HepG2 (cell line): Measurements from ENCODE around the gene SCNM1. TPM values are rescaled to one million over a fixed set of nuclear protein-coding genes. Genes with fewer than 3 reads are reported as not detected.

ENCODE experiments used
- ARNT ChIP-seq: fragments of 450-650 bp; IDR thresholded peaks from 2 replicates; pipeline ENCODE4 v1.6.1; 2017
- FOXA3 ChIP-seq: IDR thresholded peaks from 2 replicates; pipeline ENCODE4 v1.6.1; 2016; ENCODE audit warnings: missing genetic modification reagents, missing compliant biosample characterization
- HDAC2 ChIP-seq: sonication (generic); formaldehyde crosslinking; IDR thresholded peaks from 2 replicates; pipeline ENCODE4 v1.4.0; 2020; ENCODE audit warnings: missing genetic modification reagents
- HMG20A ChIP-seq: IDR thresholded peaks from 2 replicates; pipeline ENCODE4 v1.6.1; 2016; ENCODE audit warnings: borderline replicate concordance
- NCOA2 ChIP-seq: sonication (generic); formaldehyde crosslinking; IDR thresholded peaks from 2 replicates; pipeline ENCODE4 v1.8.0; 2022; ENCODE audit warnings: inconsistent platforms
- NR2F1 ChIP-seq, 2 experiments: fragments of 450-650 bp in 1 of 2; formaldehyde crosslinking in 1 of 2; IDR thresholded peaks; 2 replicates each; pipeline versions ENCODE4 v1.5.0 to v1.6.1; 2016 to 2020; ENCODE audit warnings: mild to moderate bottlenecking in 1 of 2, missing compliant biosample characterization in 1 of 2, missing genetic modification reagents in 1 of 2, moderate library complexity in 1 of 2
- TSC22D2 ChIP-seq: sonication (generic); formaldehyde crosslinking; IDR thresholded peaks from 2 replicates; pipeline ENCODE4 v1.5.1; 2020; ENCODE audit warnings: missing genetic modification reagents, mild to moderate bottlenecking, borderline replicate concordance
- WIZ ChIP-seq: sonication (generic); formaldehyde crosslinking; IDR thresholded peaks from 2 replicates; pipeline ENCODE4 v1.5.1; 2020; ENCODE audit warnings: mild to moderate bottlenecking, missing genetic modification reagents
- ZNF264 ChIP-seq: sonication (generic); formaldehyde crosslinking; IDR thresholded peaks from 2 replicates; pipeline ENCODE4 v1.4.0; 2020; ENCODE audit warnings: missing genetic modification reagents
- ZNF3 ChIP-seq: IDR thresholded peaks from 2 replicates; pipeline ENCODE4 v1.7.0; 2017; ENCODE audit warnings: inconsistent platforms
- polyA plus RNA-seq, 8 experiments: library from polyadenylated mRNA; depleted of rRNA in 3 of 8; stranded (reverse) in 7 of 8; unstranded in 1 of 8; fragments of >200 nt; fragmentation: Illumina TruSeq in 4 of 8; extraction: Trizol in 4 of 8; gene quantifications; 2 replicates each; pipeline versions ENCODE4 v1.2.1 to v1.2.3, GENCODE V29; 2011 to 2016; ENCODE audit warnings: low read depth in 4 of 8, missing spikeins in 1 of 8, mixed read lengths in 1 of 8; ENCODE audit not compliant: insufficient read depth in 1 of 8
- total RNA-seq, 5 experiments: library from RNA; depleted of rRNA; stranded (reverse); fragments of >200 nt; fragmentation: Illumina TruSeq; extraction: Trizol; gene quantifications; 2 replicates each; pipeline ENCODE4 v1.2.3, GENCODE V29; 2016; ENCODE audit warnings: low read depth in 1 of 5
- TF ChIP-seq, protein P1 (sequence below): sonication (generic); formaldehyde crosslinking; IDR thresholded peaks from 2 replicates; pipeline ENCODE4 v1.5.1; 2020; ENCODE audit warnings: mild to moderate bottlenecking, missing genetic modification reagents
- TF ChIP-seq, protein P2 (sequence below): sonication (generic); formaldehyde crosslinking; IDR thresholded peaks from 2 replicates; pipeline ENCODE4 v1.4.0; 2020; ENCODE audit warnings: missing genetic modification reagents
- TF ChIP-seq, protein P3 (sequence below): sonication (generic); formaldehyde crosslinking; IDR thresholded peaks from 2 replicates; pipeline ENCODE4 v1.9.0; 2021; ENCODE audit warnings: missing genetic modification reagents, borderline replicate concordance
- TF ChIP-seq, protein P4 (sequence below): IDR thresholded peaks from 2 replicates; pipeline ENCODE4 v1.6.1; 2018; ENCODE audit warnings: missing genetic modification reagents
- TF ChIP-seq, protein P5 (sequence below): sonication (generic); formaldehyde crosslinking; IDR thresholded peaks from 2 replicates; pipeline ENCODE4 v1.8.0; 2022; ENCODE audit warnings: mild to moderate bottlenecking, missing genetic modification reagents, moderate library complexity
- TF ChIP-seq, protein P6 (sequence below): IDR thresholded peaks from 2 replicates; pipeline ENCODE4 v1.6.1; 2012; ENCODE audit warnings: inconsistent platforms
- TF ChIP-seq, protein P7 (sequence below): sonication (generic); formaldehyde crosslinking; IDR thresholded peaks from 2 replicates; pipeline ENCODE4 v1.8.0; 2022; ENCODE audit warnings: mild to moderate bottlenecking, missing genetic modification reagents; ENCODE audit not compliant: insufficient replicate concordance

SCNM1 gene
- total and polyA plus RNA-seq, 2 of the 13 experiments (the other 11 are each of a cell fraction or from before 2014, with no cell fraction given), result 16.3 to 31.5 TPM

DNA sequence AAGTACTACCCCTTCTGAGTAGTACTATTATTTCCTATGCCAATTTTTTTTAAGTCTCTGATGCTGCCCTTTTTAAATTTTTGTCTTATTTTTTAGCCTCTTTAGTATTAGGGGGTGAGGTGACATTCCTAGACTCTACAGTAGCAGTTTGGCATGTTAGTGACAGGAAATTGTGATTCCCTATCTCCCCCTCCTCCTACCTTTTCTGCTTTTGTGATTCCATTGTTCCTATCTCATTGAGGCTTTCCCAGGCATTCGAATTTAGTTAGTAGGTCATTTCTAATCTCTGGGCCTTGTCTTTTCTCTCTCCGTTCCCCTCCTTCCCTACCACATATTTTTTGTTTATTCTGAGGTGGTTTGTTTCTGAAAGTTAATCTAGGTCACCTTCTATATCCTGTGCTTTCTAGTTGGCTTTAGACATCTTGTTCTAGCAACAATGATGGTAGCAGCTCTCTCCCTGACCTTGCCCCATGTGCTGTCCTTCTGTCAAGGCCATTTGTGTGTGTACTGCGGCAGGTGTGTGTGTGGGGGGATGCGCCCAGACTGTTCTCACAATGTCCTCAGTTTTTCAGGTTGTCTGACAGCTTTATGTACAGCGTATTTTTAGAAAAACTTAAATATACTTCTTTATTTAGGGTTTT is 41.1 kb upstream of the SCNM1 start (continued):
- TF ChIP-seq, protein P1, sequence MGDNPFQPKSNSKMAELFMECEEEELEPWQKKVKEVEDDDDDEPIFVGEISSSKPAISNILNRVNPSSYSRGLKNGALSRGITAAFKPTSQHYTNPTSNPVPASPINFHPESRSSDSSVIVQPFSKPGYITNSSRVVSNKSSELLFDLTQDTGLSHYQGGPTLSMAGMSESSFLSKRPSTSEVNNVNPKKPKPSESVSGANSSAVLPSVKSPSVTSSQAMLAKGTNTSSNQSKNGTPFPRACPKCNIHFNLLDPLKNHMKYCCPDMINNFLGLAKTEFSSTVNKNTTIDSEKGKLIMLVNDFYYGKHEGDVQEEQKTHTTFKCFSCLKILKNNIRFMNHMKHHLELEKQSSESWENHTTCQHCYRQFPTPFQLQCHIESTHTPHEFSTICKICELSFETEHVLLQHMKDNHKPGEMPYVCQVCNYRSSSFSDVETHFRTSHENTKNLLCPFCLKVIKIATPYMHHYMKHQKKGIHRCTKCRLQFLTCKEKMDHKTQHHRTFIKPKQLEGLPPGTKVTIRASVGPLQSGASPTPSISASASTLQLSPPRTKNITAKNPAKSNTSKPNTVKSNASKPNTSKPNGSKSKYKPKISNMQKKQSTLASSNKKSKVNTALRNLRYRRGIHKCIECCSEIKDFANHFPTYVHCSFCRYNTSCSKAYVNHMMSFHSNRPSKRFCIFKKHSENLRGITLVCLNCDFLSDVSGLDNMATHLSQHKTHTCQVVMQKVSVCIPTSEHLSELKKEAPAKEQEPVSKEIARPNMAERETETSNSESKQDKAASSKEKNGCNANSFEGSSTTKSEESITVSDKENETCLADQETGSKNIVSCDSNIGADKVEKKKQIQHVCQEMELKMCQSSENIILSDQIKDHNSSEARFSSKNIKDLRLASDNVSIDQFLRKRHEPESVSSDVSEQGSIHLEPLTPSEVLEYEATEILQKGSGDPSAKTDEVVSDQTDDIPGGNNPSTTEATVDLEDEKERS (CRISPR knock-in tag), result no peak
- TF ChIP-seq HMG20A (CRISPR knock-in tag) (peak; percentile 26; the same call in 1 of the 2 replicates), ZNF3 (CRISPR knock-in tag) (no peak), FOXA3 (peak; percentile 41), TSC22D2 (CRISPR knock-in tag) (no peak), ZNF264 (CRISPR knock-in tag) (no peak), WIZ (no peak), ARNT (no peak), NR2F1 (CRISPR knock-in tag; IDR thresholded peaks at IDR 0.05) (peak in 1 of 2 experiments; percentile 36; a peak in 1 of 4 replicates), HDAC2 (0 out of 2 replicates have a peak, but pooled peaks have one; percentile 34), NCOA2 (CRISPR knock-in tag) (peak; percentile 31; the same call in 1 of the 2 replicates)
- TF ChIP-seq, protein P2, sequence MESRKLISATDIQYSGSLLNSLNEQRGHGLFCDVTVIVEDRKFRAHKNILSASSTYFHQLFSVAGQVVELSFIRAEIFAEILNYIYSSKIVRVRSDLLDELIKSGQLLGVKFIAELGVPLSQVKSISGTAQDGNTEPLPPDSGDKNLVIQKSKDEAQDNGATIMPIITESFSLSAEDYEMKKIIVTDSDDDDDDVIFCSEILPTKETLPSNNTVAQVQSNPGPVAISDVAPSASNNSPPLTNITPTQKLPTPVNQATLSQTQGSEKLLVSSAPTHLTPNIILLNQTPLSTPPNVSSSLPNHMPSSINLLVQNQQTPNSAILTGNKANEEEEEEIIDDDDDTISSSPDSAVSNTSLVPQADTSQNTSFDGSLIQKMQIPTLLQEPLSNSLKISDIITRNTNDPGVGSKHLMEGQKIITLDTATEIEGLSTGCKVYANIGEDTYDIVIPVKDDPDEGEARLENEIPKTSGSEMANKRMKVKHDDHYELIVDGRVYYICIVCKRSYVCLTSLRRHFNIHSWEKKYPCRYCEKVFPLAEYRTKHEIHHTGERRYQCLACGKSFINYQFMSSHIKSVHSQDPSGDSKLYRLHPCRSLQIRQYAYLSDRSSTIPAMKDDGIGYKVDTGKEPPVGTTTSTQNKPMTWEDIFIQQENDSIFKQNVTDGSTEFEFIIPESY, result no peak
- TF ChIP-seq, protein P3, sequence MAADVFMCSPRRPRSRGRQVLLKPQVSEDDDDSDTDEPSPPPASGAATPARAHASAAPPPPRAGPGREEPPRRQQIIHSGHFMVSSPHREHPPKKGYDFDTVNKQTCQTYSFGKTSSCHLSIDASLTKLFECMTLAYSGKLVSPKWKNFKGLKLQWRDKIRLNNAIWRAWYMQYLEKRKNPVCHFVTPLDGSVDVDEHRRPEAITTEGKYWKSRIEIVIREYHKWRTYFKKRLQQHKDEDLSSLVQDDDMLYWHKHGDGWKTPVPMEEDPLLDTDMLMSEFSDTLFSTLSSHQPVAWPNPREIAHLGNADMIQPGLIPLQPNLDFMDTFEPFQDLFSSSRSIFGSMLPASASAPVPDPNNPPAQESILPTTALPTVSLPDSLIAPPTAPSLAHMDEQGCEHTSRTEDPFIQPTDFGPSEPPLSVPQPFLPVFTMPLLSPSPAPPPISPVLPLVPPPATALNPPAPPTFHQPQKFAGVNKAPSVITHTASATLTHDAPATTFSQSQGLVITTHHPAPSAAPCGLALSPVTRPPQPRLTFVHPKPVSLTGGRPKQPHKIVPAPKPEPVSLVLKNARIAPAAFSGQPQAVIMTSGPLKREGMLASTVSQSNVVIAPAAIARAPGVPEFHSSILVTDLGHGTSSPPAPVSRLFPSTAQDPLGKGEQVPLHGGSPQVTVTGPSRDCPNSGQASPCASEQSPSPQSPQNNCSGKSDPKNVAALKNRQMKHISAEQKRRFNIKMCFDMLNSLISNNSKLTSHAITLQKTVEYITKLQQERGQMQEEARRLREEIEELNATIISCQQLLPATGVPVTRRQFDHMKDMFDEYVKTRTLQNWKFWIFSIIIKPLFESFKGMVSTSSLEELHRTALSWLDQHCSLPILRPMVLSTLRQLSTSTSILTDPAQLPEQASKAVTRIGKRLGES, result no peak
- TF ChIP-seq, protein P4, sequence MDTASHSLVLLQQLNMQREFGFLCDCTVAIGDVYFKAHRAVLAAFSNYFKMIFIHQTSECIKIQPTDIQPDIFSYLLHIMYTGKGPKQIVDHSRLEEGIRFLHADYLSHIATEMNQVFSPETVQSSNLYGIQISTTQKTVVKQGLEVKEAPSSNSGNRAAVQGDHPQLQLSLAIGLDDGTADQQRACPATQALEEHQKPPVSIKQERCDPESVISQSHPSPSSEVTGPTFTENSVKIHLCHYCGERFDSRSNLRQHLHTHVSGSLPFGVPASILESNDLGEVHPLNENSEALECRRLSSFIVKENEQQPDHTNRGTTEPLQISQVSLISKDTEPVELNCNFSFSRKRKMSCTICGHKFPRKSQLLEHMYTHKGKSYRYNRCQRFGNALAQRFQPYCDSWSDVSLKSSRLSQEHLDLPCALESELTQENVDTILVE (CRISPR knock-in tag), result no peak
- TF ChIP-seq, protein P5, sequence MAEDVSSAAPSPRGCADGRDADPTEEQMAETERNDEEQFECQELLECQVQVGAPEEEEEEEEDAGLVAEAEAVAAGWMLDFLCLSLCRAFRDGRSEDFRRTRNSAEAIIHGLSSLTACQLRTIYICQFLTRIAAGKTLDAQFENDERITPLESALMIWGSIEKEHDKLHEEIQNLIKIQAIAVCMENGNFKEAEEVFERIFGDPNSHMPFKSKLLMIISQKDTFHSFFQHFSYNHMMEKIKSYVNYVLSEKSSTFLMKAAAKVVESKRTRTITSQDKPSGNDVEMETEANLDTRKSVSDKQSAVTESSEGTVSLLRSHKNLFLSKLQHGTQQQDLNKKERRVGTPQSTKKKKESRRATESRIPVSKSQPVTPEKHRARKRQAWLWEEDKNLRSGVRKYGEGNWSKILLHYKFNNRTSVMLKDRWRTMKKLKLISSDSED (CRISPR knock-in tag), result no peak
- TF ChIP-seq, protein P6, sequence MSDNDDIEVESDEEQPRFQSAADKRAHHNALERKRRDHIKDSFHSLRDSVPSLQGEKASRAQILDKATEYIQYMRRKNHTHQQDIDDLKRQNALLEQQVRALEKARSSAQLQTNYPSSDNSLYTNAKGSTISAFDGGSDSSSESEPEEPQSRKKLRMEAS, result peak; percentile 51; the same call in 1 of the 2 replicates
- TF ChIP-seq, protein P7, sequence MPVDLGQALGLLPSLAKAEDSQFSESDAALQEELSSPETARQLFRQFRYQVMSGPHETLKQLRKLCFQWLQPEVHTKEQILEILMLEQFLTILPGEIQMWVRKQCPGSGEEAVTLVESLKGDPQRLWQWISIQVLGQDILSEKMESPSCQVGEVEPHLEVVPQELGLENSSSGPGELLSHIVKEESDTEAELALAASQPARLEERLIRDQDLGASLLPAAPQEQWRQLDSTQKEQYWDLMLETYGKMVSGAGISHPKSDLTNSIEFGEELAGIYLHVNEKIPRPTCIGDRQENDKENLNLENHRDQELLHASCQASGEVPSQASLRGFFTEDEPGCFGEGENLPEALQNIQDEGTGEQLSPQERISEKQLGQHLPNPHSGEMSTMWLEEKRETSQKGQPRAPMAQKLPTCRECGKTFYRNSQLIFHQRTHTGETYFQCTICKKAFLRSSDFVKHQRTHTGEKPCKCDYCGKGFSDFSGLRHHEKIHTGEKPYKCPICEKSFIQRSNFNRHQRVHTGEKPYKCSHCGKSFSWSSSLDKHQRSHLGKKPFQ (CRISPR knock-in tag), result no peak
